ENCODE data around the gene DNAH1.
"Not testable (repeated sequence)": the region's sequence is repeated elsewhere in the genome, so short reads cannot be mapped to it uniquely, and the experiment has no call there.

DNAH1 gene

DNA sequence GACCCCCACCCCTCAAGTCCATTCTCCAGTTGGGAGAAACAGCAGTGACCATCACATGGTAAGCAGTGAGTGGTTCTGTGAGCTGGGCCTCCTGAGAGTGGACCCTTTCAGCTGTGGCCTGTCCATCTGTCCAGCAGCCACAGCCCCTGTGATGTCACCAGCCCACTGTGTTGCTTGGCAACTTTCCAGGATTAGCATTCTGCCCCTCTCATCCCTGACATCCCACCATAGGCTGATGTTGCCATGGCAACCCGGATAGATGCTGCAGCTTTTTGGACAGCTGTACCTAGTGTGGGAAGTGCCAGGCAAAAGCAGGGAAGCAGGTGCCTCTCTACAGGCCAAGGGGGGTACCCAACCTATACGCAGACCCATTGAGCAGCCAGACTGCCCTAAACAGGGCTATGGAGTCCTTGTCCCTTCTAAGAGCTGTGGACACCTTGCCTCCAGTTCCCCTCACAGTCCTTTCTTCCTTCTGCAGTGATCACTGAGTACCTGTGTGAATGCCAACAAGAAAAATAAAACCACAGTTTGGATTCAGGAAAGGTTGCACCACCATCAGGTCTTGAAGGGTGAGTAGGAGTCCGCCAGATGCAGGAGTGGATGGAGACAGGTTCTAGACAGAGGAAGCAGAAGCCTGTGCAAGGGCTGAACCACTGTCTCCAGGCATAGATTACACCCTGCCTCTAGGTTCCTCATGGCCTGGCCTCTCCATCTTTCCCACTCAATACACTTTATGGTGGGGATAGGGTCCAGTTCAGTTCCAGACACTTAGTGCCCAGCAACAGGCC is at the start of gene DNAH1:
Gene DNAH1, plus strand, starts transcription at position 343 of the 788 bp plus-strand sequence. CDS start 6,124 bp downstream, outside the sequence.
- Mint-ChIP-seq H3K27me3 (no peaks in the 10 kb centered on the region), H3K36me3 (no peaks in the 10 kb centered on the region), H3K9me3 (ENCODE audit: low read depth) (no peaks in the 10 kb centered on the region), H3K27ac (peak within 1 kb of the TSS; percentile 28), H3K4me3 (peak within 1 kb of the TSS; percentile 71), H3K4me1 (ENCODE audit: low read depth) (peaks cover 14% of the 10 kb centered on the region)

DNA sequence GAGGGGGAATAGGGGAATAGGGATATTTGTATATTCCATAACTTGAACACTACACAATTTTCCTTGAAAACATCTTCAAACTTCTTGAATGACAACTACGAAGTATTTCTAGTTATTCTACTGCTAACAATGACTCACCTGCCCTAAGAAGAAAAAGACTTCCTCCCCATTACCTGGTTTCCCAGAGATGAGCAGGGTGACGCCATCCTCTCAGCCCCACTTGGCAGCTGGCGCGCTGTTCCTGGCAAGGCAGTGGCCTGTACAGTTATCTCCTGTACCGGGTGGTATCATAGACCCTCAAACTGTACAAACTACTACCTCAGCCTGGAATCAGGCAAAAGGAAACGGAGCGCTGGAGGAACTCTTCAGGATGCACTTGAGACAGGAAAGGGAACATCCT is 48.1 kb upstream of the DNAH1 start:
- Mint-ChIP-seq H3K4me1 (ENCODE audit: low read depth) (peaks cover 86% of the 10 kb centered on the region), H3K4me3 (peak overlapping the region; percentile 99), H3K27me3 (no peaks in the 10 kb centered on the region), H3K36me3 (peaks cover 36% of the 10 kb centered on the region), H3K27ac (peak overlapping the region; percentile 97), H3K9me3 (ENCODE audit: low read depth) (no peaks in the 10 kb centered on the region)

DNA sequence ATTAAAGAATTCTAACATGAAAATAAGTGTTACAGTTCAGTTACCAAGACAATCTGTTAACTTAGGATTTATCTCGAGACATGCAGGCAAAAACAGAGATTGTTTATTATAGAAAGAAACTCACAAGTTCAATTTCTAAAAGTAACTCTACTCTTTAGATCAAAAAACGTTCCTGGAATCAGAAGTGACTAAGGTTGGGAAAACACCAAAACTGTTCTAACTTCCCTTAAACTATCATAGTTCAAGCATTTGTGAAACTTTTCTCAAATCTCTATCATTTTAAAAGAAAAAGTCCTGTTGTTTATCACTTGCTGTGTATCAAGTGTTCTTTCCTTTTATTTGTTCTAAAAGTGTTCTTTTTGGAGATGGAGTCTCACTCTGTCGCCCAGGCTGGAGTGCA is 46.3 kb upstream of the DNAH1 start:
- Mint-ChIP-seq H3K27me3 (no peaks in the 10 kb centered on the region), H3K36me3 (peaks cover 25% of the 10 kb centered on the region), H3K4me3 (peak overlapping the region; percentile 99), H3K4me1 (ENCODE audit: low read depth) (peaks cover 86% of the 10 kb centered on the region), H3K27ac (peak overlapping the region; percentile 96), H3K9me3 (ENCODE audit: low read depth) (no peaks in the 10 kb centered on the region)

DNA sequence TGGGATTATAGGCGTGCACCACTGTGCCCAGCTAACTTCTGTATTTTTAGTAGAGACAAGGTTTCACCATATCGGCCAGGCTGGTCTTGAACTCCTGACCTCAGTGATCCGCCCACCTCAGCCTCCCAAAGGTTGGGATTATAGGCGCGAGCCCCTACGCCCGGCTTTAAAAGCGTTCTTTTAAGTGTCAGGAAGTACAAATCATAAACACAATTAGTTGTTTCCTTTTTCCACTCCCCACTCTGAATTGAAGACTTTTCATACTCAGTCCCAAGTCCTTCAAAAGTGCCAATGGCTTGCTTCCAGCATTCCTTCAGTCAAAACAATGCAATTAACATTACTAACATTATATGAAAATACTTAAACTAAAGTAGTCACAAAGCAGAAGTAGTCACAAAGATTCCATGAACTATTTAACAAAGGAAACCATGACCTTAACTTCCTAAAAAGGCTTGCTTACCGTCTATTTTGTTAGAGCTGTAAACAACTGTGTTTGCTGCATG is 45.8 kb upstream of the DNAH1 start:
- H3K27ac Mint-ChIP-seq, result peak overlapping the region; percentile 96
- H3K27me3 Mint-ChIP-seq, result no peaks in the 10 kb centered on the region
- peak overlapping the region; percentile 99 for H3K4me3 Mint-ChIP-seq
- no peaks in the 10 kb centered on the region for H3K9me3 Mint-ChIP-seq (ENCODE audit: low read depth)
- H3K4me1 Mint-ChIP-seq (ENCODE audit: low read depth), result peaks cover 87% of the 10 kb centered on the region
- peaks cover 25% of the 10 kb centered on the region for H3K36me3 Mint-ChIP-seq

DNA sequence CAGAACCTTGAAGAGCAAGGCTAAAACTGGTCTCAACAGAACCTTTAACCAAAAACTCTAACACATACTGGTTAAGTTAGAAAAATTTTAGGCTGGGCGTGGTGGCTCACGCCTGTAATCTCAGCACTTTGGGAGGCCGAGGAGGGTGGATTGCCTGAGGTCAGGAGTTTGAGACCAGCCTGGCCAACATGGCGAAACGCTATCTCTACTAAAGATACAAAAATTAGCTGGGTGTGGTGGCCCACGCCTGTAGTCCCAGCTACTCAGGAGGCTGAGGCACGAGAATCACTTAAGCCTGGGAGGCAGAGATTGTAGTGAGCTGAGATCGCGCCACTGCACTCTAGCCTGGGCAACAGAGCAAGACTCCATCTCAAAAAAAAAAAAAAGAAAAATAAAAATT is 43.9 kb upstream of the DNAH1 start:
- H3K4me1 Mint-ChIP-seq (ENCODE audit: low read depth), result peaks cover 86% of the 10 kb centered on the region
- peaks cover 26% of the 10 kb centered on the region for H3K36me3 Mint-ChIP-seq
- H3K27me3 Mint-ChIP-seq; H3K9me3 Mint-ChIP-seq (ENCODE audit: low read depth): not testable (repeated sequence)
- H3K27ac Mint-ChIP-seq, result peak overlapping the region; percentile 96
- H3K4me3 Mint-ChIP-seq, result peak overlapping the region; percentile 99

DNA sequence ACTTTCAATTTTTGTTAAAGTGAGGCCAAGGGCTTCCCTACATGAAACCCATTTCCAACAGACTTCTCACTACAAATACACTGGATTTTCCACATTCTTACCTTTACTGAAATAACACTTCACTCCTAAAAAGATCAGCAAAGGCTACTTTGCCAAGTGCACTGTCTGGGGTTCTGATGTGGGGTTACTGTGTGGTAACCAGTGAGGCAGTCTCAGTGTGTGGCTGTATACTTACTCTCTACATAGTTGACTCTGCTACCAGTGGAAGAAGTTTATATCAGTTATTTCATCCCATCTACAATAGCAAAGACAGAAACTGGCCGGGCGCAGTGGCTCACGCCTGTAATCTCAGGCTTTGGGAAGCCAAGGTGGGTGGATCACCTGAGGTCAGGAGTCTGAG is 43.3 kb upstream of the DNAH1 start:
- no peaks in the 10 kb centered on the region for H3K9me3 Mint-ChIP-seq (ENCODE audit: low read depth)
- peaks cover 24% of the 10 kb centered on the region for H3K36me3 Mint-ChIP-seq
- H3K27me3 Mint-ChIP-seq, result no peaks in the 10 kb centered on the region
- H3K4me3 Mint-ChIP-seq, result peak overlapping the region; percentile 99
- H3K27ac Mint-ChIP-seq, result peak overlapping the region; percentile 100
- H3K4me1 Mint-ChIP-seq (ENCODE audit: low read depth), result peaks cover 80% of the 10 kb centered on the region

DNA sequence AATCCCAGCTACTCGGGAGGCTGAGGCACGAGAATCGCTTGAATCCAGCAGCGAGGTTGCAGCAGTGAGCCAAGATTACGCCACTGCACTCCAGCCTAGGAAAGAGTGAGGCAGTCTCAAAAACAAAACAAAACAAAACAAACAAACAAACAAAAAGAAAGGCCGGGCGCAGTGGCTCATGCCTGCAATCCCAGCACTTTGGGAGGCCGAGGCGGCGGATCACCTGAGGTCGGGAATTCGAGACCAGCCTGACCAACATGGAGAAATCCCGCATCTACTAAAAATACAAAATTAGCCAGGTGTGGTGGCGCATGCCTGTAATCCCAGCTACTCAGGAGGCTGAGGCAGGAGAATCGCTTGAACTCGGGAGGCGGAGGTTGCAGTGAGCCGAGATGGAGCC is 41.3 kb upstream of the DNAH1 start:
- peaks cover 70% of the 10 kb centered on the region for H3K4me1 Mint-ChIP-seq (ENCODE audit: low read depth)
- H3K27me3 Mint-ChIP-seq; H3K9me3 Mint-ChIP-seq (ENCODE audit: low read depth): not testable (repeated sequence)
- H3K36me3 Mint-ChIP-seq, result peaks cover 18% of the 10 kb centered on the region
- peak overlapping the region; percentile 99 for H3K4me3 Mint-ChIP-seq
- H3K27ac Mint-ChIP-seq, result peak overlapping the region; percentile 100

DNA sequence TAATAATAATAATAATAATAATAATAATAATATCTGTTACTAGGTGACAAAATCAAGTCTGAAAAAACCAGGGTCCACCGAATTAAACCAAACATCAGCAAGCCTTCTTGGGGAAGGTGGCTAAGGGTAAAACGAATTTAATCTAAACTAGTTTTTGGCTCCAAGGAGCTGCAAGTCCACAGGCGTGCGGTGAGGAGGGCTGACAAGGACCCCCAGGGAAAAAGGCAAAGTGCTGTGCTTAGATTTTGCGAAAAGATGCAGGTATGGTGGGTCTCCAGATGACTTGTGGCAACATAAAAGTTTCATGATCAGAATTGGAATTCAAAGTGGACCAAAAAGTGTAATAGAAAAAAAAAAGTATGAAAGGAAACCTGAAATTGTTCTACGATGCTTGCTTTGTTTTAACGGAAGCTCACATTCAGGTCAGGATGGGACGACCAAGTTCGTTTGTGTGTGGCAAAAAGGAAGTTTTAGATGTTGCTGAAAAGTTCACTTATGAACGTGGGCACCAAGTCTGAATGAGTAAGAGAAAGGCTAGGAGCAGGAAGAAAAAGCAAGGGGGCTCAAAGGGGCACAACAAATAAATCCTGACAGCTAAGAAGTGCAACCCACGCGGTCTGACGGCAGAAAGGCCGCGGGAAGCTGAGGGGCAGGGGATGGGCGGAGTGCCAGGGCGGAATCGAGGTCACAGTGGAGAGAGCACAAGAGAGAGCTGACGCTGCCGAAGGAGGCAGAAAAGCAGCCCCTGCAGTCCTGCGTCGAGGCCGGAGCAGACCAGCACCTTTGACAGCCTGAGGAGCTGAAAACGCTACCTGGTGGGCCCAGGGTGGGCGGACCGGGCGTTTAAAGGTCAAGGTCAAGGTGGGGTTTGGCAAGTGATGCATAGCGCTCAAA is 38.8 kb upstream of the DNAH1 start:
- peaks cover 11% of the 10 kb centered on the region for H3K36me3 Mint-ChIP-seq
- no peaks in the 10 kb centered on the region for H3K9me3 Mint-ChIP-seq (ENCODE audit: low read depth)
- H3K27me3 Mint-ChIP-seq, result no peaks in the 10 kb centered on the region
- peak overlapping the region; percentile 100 for H3K27ac Mint-ChIP-seq
- peak overlapping the region; percentile 99 for H3K4me3 Mint-ChIP-seq
- H3K4me1 Mint-ChIP-seq (ENCODE audit: low read depth), result peaks cover 68% of the 10 kb centered on the region

DNA sequence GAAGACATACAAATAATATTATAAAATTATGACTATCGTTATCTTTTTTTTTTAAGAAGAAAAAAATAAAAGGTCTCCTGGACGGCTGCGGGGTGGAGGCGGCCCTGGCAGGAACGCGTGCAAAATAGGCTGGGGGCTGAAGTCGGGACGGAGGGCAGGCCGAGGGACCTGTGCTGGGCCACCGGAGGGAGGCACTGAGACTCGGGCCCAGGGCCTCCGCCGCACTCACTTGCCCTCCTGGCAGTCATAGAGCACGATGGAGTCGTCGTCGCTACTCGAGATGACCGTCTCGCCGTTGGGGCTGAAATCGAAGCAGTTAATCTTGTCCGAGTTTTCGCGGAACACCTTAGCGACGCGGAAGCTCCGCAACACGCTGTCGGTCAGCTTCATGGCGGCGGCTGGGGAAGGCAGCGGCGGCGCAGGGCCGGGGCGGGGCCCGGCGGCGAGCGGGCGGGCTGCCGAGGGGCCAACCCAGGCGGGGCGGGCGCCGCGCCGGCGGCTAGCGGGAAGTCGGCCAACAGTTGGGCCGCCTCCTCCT is 38.1 kb upstream of the DNAH1 start:
- Mint-ChIP-seq H3K4me3 (peak overlapping the region; percentile 99), H3K4me1 (ENCODE audit: low read depth) (peaks cover 68% of the 10 kb centered on the region)

DNA sequence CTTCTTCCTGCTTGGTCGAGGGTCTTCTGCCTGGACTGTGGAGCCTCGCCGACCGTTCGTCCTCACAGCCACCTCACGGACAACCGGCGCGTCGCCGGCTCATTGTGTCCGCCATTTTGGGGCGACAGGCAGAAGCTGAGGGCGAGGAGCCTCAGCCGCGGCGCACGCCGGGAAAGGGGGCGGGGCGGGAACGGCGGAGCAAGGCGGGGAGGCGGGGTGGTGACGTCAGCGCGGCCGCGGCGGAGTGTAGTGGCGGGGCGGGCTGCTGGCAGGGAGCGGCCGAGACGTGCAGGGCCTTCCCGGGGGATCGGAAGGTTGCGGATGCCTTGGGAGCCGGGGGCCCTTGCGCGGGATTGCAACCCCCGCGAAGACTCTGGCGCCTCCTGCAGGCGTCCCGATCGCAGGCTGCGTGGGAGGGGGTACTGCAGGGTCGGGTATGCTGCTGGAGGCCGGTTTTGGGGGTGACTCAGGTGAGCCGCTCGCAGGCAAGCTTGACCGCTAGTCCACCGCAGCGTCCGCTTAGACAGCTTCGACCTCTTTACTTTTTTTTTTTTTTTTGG is 37.5 kb upstream of the DNAH1 start, which contains the start of gene WDR82:
Gene WDR82, minus strand, starts transcription at position 140 of the 560 bp plus-strand sequence. CDS start 288 bp downstream, outside the sequence.
- Mint-ChIP-seq H3K27me3 (no peaks in the 10 kb centered on the region), H3K36me3 (peaks cover 9% of the 10 kb centered on the region), H3K4me3 (peak within 1 kb of the TSS; percentile 99), H3K4me1 (ENCODE audit: low read depth) (peaks cover 68% of the 10 kb centered on the region), H3K27ac (peak within 1 kb of the TSS; percentile 100), H3K9me3 (ENCODE audit: low read depth) (no peaks in the 10 kb centered on the region)

More for the DNA sequence above, 38.1 kb upstream of the DNAH1 start:
- H3K27ac Mint-ChIP-seq, result peak overlapping the region; percentile 100
- peaks cover 9% of the 10 kb centered on the region for H3K36me3 Mint-ChIP-seq
- H3K27me3 Mint-ChIP-seq, result no peaks in the 10 kb centered on the region
- H3K9me3 Mint-ChIP-seq (ENCODE audit: low read depth), result no peaks in the 10 kb centered on the region

DNA sequence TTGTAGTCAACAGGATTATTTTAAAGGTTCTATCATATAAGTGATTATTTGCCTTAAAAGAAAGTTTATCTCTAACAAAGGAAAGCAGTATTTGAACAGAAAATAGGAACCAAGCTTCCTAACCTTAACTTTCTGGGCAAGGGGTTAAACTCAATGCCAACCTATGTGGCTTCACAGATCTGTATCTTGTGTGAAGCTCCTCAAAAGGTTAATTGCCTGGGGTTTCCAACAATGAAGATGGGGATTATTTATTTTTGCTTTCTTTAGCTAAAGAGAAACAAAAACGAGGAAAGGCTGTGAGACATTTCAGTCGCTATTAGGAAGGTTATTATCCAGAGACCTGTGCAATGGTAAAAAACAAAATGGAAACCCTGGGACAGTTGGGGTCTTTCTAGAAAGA is 36.5 kb upstream of the DNAH1 start:
- peaks cover 65% of the 10 kb centered on the region for H3K4me1 Mint-ChIP-seq (ENCODE audit: low read depth)
- H3K27me3 Mint-ChIP-seq, result no peaks in the 10 kb centered on the region
- no peaks in the 10 kb centered on the region for H3K9me3 Mint-ChIP-seq (ENCODE audit: low read depth)
- peak overlapping the region; percentile 95 for H3K4me3 Mint-ChIP-seq
- H3K27ac Mint-ChIP-seq, result peak overlapping the region; percentile 99
- H3K36me3 Mint-ChIP-seq, result peaks cover 9% of the 10 kb centered on the region

DNA sequence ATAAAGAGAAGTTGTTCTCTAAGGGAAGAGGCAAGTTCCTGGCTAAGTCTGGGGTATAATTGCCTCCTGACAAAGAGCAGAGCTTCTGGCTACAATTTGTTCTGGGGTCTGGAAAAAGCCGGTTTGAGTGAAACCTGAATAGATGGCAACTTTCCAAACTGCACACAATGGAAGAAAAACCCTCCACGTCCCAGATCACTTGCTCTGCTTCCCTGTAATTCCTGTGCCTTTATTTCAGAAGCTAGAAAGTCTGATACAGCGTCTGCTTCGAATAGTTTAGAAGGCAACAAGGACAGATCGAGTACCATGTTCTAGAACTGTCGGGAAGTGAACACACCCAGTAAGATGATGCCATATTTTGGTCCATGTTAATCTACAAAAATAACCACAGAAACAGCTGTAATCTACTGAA is 36.1 kb upstream of the DNAH1 start:
- Mint-ChIP-seq H3K4me3 (peak overlapping the region; percentile 95), H3K36me3 (peaks cover 9% of the 10 kb centered on the region), H3K27ac (peak overlapping the region; percentile 99), H3K27me3 (no peaks in the 10 kb centered on the region), H3K9me3 (ENCODE audit: low read depth) (no peaks in the 10 kb centered on the region), H3K4me1 (ENCODE audit: low read depth) (peaks cover 67% of the 10 kb centered on the region)

DNA sequence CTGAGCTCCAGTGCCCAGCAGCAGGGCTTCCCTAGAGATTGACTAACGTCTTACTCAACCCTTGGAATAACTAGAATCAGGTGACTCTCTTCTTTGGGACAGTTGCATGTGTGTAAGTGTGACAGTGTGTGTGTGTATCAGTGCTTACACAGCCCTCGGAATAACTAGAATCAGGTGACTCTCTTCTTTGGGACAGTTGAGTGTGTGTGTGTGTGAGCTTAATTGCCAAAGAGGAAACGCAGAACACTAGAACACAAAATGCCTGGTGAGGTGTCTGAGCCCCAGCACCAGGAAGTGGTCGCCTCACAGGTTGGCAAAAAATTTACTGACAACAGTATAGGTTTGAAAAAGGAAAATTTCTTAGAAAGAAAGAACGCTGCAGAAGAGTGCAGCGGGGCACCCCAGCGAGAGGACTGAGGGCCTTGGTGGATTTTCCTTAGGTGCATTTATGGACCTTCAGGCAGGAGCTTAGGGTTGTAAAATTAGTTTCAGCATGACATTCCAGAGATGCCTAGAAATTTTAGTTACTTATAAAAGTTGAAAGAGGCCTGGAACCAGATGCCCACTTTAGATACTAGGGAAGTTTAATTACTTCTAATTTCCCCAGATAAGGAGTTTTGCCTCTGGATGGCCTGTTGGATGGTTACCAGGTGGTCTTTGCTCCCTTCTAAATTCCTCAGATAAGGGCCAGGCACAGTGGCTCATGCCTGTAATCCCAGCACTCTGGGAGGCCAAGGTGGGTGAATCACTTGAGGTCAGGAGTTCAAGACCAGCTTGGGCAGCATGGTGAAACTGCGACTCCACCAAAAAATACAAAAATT is 33.9 kb upstream of the DNAH1 start:
- peak overlapping the region; percentile 68 for H3K4me3 Mint-ChIP-seq
- H3K9me3 Mint-ChIP-seq (ENCODE audit: low read depth), result no peaks in the 10 kb centered on the region
- H3K4me1 Mint-ChIP-seq (ENCODE audit: low read depth), result peaks cover 66% of the 10 kb centered on the region
- H3K27me3 Mint-ChIP-seq, result no peaks in the 10 kb centered on the region
- H3K27ac Mint-ChIP-seq, result peak overlapping the region; percentile 92
- peaks cover 7% of the 10 kb centered on the region for H3K36me3 Mint-ChIP-seq

DNA sequence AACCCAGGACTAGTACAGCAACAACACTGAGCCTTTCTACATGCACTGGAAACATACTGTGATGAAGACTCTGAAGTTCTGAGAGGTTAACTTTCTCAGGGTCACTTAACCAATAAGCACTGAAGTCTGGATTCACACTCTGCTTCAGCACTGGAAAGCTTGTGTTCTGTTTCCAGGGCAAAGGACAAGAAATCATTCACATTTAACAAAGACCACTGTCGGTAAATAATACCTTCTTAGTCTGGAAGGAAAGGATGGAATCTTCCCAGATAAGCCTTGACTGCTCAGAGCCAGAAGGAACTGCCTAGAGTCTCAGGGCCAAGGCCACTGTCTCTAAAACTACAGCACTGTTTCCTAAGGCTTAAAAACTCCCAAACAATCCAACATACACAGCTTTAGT is 32.8 kb upstream of the DNAH1 start:
- Mint-ChIP-seq H3K27me3 (no peaks in the 10 kb centered on the region), H3K4me3 (peak overlapping the region; percentile 38), H3K36me3 (peaks cover 3% of the 10 kb centered on the region), H3K27ac (peak overlapping the region; percentile 88), H3K4me1 (ENCODE audit: low read depth) (peaks cover 66% of the 10 kb centered on the region), H3K9me3 (ENCODE audit: low read depth) (no peaks in the 10 kb centered on the region)
